ENCODE results near the gene CACNB4. TPM values are rescaled to one million over a fixed set of nuclear protein-coding genes. Genes with fewer than 3 reads are reported as not detected.

The CACNB4 gene
- polyA plus RNA-seq, 2 of the 4 experiments (the other 2 are of a cell fraction): 0.25 to 0.53 TPM

DNA sequence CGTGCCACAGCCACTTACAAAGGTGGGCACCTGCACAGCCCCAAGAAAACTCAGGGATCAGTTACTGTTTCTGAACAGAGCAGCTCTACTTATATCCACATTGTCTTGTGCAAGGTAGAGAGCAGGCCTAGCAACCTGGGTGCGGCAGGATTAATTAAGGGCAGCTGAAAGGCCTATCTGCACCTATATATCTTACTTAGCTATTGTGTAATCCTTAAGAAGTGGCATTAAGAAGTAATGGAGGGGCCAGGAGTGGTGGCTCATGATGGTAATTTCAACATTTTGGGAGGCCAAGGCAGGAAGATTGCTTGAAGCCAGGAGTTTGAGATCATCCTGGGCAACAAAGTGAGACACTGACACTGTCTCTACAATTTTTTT is 257.8 kb downstream of the CACNB4 start:
- TF ChIP-seq HDAC2 (IDR thresholded peaks at IDR 0.05): no peak
- TF ChIP-seq, protein P1, sequence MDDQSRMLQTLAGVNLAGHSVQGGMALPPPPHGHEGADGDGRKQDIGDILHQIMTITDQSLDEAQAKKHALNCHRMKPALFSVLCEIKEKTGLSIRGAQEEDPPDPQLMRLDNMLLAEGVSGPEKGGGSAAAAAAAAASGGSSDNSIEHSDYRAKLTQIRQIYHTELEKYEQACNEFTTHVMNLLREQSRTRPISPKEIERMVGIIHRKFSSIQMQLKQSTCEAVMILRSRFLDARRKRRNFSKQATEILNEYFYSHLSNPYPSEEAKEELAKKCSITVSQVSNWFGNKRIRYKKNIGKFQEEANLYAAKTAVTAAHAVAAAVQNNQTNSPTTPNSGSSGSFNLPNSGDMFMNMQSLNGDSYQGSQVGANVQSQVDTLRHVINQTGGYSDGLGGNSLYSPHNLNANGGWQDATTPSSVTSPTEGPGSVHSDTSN (IDR thresholded peaks at IDR 0.05): no peak
- TF ChIP-seq ZNF302 (CRISPR knock-in tag; IDR thresholded peaks at IDR 0.05): no peak
- no peak for TF ChIP-seq PHF8 (IDR thresholded peaks at IDR 0.05; ENCODE audit: borderline replicate concordance, low read depth)
- TF ChIP-seq FOSB (CRISPR knock-in tag; IDR thresholded peaks at IDR 0.05): no peak
- no peak for TF ChIP-seq EHMT2 (IDR thresholded peaks at IDR 0.05; ENCODE audit: low read depth)
- no peak for TF ChIP-seq NR3C1 (IDR thresholded peaks at IDR 0.05)
- ChIA-PET POLR2A (interaction anchor here (1.1 kb wide), 1 partner anchor 13 kb away, joined by 3 read pairs; the partner anchor contains the start of gene ARL5A), CTCF (interaction anchor here (1.6 kb wide), 1 partner anchor 11 kb away, joined by 7 read pairs; no protein-coding TSS in a partner anchor)
- FAIRE-seq (no peak), DNase-seq (ENCODE audit: low read depth in 1 of 2, low spot score in 1 of 2) (no peak), ATAC-seq (no peak)
- no peak overlapping the region for H3K4me3 ChIP-seq
- 80% methylated on average over 2 of the region's 2 CpGs for WGBS (ENCODE audit: missing lambda C conversion rate)
- no peaks in the 10 kb centered on the region for H3K9me3 ChIP-seq
- no peak overlapping the region for H3K4me2 ChIP-seq
- H3K4me1 ChIP-seq: no peaks in the 10 kb centered on the region
- no peak overlapping the region for H3K27ac ChIP-seq

DNA sequence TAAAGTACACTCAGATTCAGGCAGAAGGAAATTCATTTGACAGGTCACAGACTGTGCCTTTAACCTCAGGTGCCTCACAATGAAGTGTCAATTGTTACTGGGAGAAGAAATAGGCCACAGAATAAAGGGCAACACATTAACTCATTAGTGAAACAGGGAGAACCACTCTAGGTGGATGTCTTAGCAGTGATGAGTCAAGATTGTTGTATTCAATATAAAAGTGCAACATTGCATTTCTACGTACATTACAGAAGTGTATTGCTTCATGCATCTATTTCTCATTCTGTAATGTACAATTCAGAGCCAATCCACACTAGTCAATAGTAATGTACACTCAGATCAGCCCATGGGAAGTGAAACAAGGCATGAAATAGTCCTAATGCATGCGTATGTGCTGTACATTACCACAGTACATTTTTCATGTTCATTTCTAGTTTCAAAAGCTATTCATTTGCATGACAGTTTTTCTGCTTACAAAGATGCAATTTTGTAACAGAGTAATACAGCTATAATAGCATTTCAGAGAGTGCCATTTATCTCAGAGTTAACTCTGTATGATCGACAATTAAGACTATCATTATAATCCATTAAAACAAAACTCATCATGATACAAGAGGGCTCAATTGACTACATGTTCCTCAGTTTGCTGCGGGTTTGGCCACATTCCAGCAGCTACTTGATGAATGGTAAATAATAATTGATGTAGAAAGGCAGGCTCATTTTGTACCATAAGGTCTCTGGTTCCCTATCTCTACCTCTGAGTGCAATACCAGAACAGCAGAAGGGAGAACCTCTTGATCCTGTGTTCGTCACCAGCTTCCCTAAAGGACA is 258.4 kb downstream of the CACNB4 start:
- no peak overlapping the region for H3K27ac ChIP-seq
- FAIRE-seq: no peak
- no peak for ATAC-seq
- CTCF ChIA-PET: interaction anchor here (1.6 kb wide), 1 partner anchor 10 kb away, joined by 7 read pairs; no protein-coding TSS in a partner anchor
- 72% methylated on average over 5 of the region's 5 CpGs for WGBS (ENCODE audit: missing lambda C conversion rate)
- DNase-seq (ENCODE audit: low read depth in 1 of 2, low spot score in 1 of 2): no peak
- POLR2A ChIA-PET: interaction anchor here (1.1 kb wide), 1 partner anchor 12 kb away, joined by 3 read pairs; the partner anchor contains the start of gene ARL5A
- peak; percentile 66 for TF ChIP-seq MAFK (IDR thresholded peaks at IDR 0.05; ENCODE audit: partially characterized antibody)
- TF ChIP-seq JUNB (IDR thresholded peaks at IDR 0.05): no peak
- no peak for TF ChIP-seq MAX (IDR thresholded peaks at IDR 0.05)
- no peak for TF ChIP-seq E2F6 (IDR thresholded peaks at IDR 0.05; ENCODE audit: borderline replicate concordance, low read depth)
- H3K9me3 ChIP-seq: no peaks in the 10 kb centered on the region
- H3K4me3 ChIP-seq: no peak overlapping the region
- H3K4me1 ChIP-seq: no peaks in the 10 kb centered on the region
- no peak overlapping the region for H3K4me2 ChIP-seq

DNA sequence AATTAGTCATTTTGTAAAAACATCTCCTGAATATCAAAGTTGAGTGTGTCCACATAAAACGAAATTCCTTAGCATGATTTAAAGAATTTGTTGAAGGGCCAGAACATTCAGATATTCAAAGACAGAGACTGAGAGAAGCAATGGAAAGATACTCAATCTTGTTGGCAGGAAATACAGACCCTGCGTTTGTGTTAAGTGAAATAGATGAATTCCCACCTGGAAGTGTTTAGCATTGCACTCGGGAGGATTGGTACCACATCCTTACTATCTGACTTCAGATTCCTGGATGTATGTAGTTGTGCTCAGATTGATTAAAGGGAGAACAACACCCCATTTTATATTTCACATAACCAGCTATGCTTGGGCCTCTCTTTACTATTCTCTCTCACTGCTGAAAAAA is 260.9 kb downstream of the CACNB4 start:
- H3K9me3 ChIP-seq: no peaks in the 10 kb centered on the region
- ATAC-seq: no peak
- H3K4me3 ChIP-seq: no peak overlapping the region
- FAIRE-seq: no peak
- ChIA-PET POLR2A (interaction anchor here (2.2 kb wide), 1 partner anchor 10 kb away, joined by 6 read pairs; the partner anchor contains the start of gene ARL5A), CTCF (interaction anchor here (2.1 kb wide), 1 partner anchor 12 kb away, joined by 8 read pairs; no protein-coding TSS in a partner anchor)
- H3K4me2 ChIP-seq: no peak overlapping the region
- no peak overlapping the region for H3K27ac ChIP-seq
- 50% methylated on average over 3 of the region's 3 CpGs for WGBS (ENCODE audit: missing lambda C conversion rate)
- H3K4me1 ChIP-seq: no peaks in the 10 kb centered on the region
- DNase-seq (ENCODE audit: low read depth in 1 of 2, low spot score in 1 of 2): no peak
- TF ChIP-seq FOSB (CRISPR knock-in tag; IDR thresholded peaks at IDR 0.05) (no peak), MAX (IDR thresholded peaks at IDR 0.05) (no peak), EP300 (IDR thresholded peaks at IDR 0.05) (no peak), NPAS2 (CRISPR knock-in tag; IDR thresholded peaks at IDR 0.05; ENCODE audit: borderline replicate concordance) (no peak), HDAC2 (IDR thresholded peaks at IDR 0.05) (no peak), HMGXB4 (CRISPR knock-in tag; IDR thresholded peaks at IDR 0.05; ENCODE audit: borderline replicate concordance) (no peak), CHD2 (IDR thresholded peaks at IDR 0.05; ENCODE audit: low read length, partially characterized antibody) (no peak), FOSL2 (IDR thresholded peaks at IDR 0.05) (no peak), FOSL2 (CRISPR knock-in tag; IDR thresholded peaks at IDR 0.05) (no peak), HEYL (CRISPR knock-in tag; IDR thresholded peaks at IDR 0.05) (no peak), ZFP36 (IDR thresholded peaks at IDR 0.05; ENCODE audit: borderline replicate concordance, partially characterized antibody) (no peak), KDM1A (IDR thresholded peaks at IDR 0.05; ENCODE audit: low read depth) (no peak), SMC3 (IDR thresholded peaks at IDR 0.05) (no peak), CEBPB (IDR thresholded peaks at IDR 0.05) (no peak)
- TF ChIP-seq, protein P2, sequence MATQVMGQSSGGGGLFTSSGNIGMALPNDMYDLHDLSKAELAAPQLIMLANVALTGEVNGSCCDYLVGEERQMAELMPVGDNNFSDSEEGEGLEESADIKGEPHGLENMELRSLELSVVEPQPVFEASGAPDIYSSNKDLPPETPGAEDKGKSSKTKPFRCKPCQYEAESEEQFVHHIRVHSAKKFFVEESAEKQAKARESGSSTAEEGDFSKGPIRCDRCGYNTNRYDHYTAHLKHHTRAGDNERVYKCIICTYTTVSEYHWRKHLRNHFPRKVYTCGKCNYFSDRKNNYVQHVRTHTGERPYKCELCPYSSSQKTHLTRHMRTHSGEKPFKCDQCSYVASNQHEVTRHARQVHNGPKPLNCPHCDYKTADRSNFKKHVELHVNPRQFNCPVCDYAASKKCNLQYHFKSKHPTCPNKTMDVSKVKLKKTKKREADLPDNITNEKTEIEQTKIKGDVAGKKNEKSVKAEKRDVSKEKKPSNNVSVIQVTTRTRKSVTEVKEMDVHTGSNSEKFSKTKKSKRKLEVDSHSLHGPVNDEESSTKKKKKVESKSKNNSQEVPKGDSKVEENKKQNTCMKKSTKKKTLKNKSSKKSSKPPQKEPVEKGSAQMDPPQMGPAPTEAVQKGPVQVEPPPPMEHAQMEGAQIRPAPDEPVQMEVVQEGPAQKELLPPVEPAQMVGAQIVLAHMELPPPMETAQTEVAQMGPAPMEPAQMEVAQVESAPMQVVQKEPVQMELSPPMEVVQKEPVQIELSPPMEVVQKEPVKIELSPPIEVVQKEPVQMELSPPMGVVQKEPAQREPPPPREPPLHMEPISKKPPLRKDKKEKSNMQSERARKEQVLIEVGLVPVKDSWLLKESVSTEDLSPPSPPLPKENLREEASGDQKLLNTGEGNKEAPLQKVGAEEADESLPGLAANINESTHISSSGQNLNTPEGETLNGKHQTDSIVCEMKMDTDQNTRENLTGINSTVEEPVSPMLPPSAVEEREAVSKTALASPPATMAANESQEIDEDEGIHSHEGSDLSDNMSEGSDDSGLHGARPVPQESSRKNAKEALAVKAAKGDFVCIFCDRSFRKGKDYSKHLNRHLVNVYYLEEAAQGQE (IDR thresholded peaks at IDR 0.05): no peak
- TF ChIP-seq, protein P3, sequence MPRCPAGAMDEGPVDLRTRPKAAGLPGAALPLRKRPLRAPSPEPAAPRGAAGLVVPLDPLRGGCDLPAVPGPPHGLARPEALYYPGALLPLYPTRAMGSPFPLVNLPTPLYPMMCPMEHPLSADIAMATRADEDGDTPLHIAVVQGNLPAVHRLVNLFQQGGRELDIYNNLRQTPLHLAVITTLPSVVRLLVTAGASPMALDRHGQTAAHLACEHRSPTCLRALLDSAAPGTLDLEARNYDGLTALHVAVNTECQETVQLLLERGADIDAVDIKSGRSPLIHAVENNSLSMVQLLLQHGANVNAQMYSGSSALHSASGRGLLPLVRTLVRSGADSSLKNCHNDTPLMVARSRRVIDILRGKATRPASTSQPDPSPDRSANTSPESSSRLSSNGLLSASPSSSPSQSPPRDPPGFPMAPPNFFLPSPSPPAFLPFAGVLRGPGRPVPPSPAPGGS (IDR thresholded peaks at IDR 0.05): no peak
